Upper lobe of right lung (tissue), 1 donor: ENCODE data around the gene TAF4. TPM values are rescaled to one million over a fixed set of nuclear protein-coding genes. Genes with fewer than 3 reads are reported as not detected.

Experiments used
- ATAC-seq: fragments of 200-7000 bp; cut with Tn5 transposase; one replicate; pipeline ENCODE4 v1.9.1; 2020; ENCODE audit warnings: mild to moderate bottlenecking, moderate library complexity
- DNase-seq: peaks from one replicate; pipeline ENCODE4 v3.0.0-alpha.2; 2020
- H3K27ac ChIP-seq: fragments of 200-600 bp; one replicate; pipeline ENCODE4 v1.8.0; 2022
- H3K27me3 ChIP-seq: fragments of 200-600 bp; one replicate; pipeline ENCODE4 v1.8.0; 2022; ENCODE audit warnings: mild to moderate bottlenecking
- H3K36me3 ChIP-seq: fragments of 200-600 bp; one replicate; pipeline ENCODE4 v1.8.0; 2022
- H3K4me1 ChIP-seq: fragments of 200-600 bp; one replicate; pipeline ENCODE4 v1.8.0; 2022
- H3K4me3 ChIP-seq: fragments of 200-600 bp; one replicate; pipeline ENCODE4 v1.8.0; 2022; ENCODE audit warnings: mild to moderate bottlenecking
- H3K9me3 ChIP-seq: fragments of 200-600 bp; one replicate; pipeline ENCODE4 v1.8.0; 2022
- intact Hi-C: fragments of 100-400 bp; cut with DNase I; formaldehyde crosslinking; loops from one replicate; pipeline ENCODE4 v1.11.0; 2022
- total RNA-seq: library from RNA; stranded (reverse); fragmentation: NEBNext Ultra II Directional; extraction: Animal tissue kit (Norgen Biotek cat#: 25700); gene quantifications from one replicate; pipeline ENCODE4 v1.2.1, GENCODE V29; 2021
- TF ChIP-seq, protein P1 (sequence below): fragments of 200-600 bp; IDR thresholded peaks from one replicate; pipeline ENCODE4 v1.8.0; 2022; ENCODE audit warnings: antibody characterized with exemption
- donor health status: DM: no; HTN: yes; CAD: no; lungs with severe emphysema.

TAF4 gene
- total RNA-seq, 1 donor from 2014 or later, result 19.6 TPM

DNA sequence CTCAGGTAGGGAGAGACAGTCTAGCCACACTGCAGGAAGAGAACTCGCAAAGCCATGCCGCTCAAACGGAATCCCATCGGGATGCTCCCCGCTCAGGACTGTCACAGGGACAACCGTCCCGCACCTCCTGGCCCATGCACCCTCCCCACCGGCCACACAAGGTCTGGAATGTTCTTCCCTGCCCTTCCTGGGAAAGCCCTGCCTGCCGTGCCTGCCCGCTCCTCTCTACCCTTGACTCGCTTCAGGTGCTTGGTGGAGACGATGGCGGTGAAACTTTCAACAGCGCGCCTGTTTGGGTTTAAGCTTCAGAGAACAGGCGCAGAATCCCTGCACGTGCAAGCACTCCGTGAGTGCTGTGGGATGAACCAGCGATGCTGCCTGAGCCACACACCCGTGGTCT lies 20.6 kb downstream of the TAF4 start:
- no peak for ATAC-seq
- intact Hi-C loops, result no loop called here
- DNase-seq, result no peak

DNA sequence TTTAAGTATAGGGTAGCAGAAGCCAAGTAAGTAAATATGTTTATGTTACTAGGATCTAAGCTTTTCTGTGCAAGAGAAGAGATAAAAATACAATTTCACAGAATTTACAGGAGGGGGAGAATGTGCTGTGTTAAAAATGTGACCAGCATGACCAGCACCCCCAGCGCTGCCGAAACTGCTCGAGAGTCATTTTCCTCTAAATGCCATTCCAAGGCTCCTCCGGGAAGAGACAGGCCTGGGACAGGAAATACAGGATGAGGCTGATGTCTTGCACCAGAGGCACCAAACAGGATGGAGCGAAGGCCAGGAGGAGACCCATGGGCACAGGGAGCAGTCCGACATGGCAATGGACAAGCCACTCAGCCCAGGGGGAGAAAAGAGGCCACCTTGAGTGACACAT lies 21.1 kb downstream of the TAF4 start:
- TF ChIP-seq, protein P1, sequence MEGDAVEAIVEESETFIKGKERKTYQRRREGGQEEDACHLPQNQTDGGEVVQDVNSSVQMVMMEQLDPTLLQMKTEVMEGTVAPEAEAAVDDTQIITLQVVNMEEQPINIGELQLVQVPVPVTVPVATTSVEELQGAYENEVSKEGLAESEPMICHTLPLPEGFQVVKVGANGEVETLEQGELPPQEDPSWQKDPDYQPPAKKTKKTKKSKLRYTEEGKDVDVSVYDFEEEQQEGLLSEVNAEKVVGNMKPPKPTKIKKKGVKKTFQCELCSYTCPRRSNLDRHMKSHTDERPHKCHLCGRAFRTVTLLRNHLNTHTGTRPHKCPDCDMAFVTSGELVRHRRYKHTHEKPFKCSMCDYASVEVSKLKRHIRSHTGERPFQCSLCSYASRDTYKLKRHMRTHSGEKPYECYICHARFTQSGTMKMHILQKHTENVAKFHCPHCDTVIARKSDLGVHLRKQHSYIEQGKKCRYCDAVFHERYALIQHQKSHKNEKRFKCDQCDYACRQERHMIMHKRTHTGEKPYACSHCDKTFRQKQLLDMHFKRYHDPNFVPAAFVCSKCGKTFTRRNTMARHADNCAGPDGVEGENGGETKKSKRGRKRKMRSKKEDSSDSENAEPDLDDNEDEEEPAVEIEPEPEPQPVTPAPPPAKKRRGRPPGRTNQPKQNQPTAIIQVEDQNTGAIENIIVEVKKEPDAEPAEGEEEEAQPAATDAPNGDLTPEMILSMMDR, result no peak
- H3K9me3 ChIP-seq, result no peaks in the 10 kb centered on the region
- DNase-seq, result no peak
- H3K4me1 ChIP-seq, result peaks cover 7% of the 10 kb centered on the region
- H3K36me3 ChIP-seq, result no peaks in the 10 kb centered on the region
- no peaks in the 10 kb centered on the region for H3K27me3 ChIP-seq
- intact Hi-C loops, result no loop called here
- H3K4me3 ChIP-seq, result no peak overlapping the region
- ATAC-seq, result no peak
- H3K27ac ChIP-seq, result no peak overlapping the region

More for the DNA sequence above, 20.6 kb downstream of the TAF4 start:
- no peaks in the 10 kb centered on the region for H3K36me3 ChIP-seq
- no peak overlapping the region for H3K4me3 ChIP-seq
- H3K27me3 ChIP-seq, result no peaks in the 10 kb centered on the region
- H3K4me1 ChIP-seq, result peaks cover 7% of the 10 kb centered on the region
- H3K27ac ChIP-seq, result no peak overlapping the region
- H3K9me3 ChIP-seq, result no peaks in the 10 kb centered on the region
- TF ChIP-seq, protein P1, result no peak

DNA sequence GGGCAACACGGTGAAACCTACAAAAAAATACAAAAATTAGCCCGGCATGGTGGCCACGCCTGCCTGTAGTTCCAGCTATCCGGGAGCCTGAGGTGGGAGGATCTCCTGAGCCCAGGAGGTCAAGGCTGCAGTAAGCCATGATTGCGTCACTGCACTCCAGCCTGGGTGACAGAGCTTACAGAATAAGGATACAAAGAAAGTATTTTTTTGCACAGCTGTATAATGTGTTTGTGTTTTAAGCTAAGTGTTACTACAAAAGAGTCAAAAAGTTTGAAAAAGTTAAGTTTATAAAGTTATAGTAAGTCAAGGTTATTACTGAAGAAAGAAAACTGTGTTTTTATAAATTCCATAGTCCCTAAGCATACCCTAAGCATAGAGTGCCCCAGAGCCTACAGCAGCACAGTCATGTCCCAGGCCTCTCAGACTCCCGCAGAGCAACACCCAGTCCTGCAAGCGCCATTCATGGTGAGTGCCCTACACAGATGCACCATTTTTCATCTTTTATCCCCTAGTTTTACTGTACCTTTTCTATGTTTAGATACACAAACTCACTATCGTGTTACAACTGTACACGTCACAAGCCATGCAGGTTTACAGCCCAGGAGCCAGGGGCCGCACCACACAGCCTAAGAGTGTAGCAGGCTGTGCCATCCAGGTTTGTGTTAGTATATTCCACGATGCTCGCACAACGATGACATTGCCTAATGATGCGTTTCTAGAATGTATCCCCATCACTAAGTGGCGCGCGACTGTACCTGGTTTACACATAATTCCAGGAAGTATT lies 22.4 kb downstream of the TAF4 start:
- Histone ChIP-seq H3K36me3 (no peaks in the 10 kb centered on the region), H3K4me3 (no peak overlapping the region), H3K27ac (no peak overlapping the region), H3K27me3 (no peaks in the 10 kb centered on the region), H3K9me3 (no peaks in the 10 kb centered on the region), H3K4me1 (peaks cover 7% of the 10 kb centered on the region)
- DNase-seq (no peak), ATAC-seq (peak; percentile 52)
- intact Hi-C loops, result no loop called here
- TF ChIP-seq, protein P1, result no peak

DNA sequence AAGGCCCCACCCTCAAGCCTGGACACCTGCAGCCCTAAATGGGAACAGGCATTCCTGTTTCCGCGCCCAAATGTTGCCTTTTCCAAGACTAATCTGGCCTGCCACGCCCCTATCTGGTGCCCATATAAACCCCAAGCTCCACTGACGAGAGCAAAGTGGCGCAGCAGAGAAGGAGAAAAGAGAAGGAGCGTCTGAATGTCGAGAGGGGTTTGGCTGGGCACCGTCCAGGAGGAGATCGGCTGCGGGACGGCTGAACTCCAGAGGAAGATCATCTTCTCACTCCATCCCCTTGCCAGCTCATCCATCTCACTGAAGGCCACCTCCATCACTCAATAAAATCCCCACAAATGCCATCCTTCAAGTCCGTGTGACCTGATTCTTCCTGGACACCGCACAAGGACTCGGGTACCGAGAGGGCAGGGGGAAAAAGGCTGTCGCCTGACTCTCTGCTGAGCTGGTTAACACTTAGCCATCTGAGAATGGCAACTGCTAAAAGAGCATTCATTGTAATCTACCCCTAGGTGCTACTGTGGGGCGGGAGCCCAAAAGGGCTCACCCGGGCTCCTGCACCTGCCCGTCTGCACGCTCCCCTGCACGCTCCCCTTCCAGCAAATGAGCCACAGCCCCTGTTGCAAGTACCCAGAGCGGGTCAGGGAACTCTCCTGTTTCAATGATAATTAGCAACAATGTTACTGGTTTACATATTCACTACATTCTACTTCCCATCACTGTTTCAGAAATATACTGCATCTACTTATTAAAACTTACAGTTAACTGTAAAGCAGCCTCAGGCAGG lies 23.5 kb downstream of the TAF4 start:
- no peak overlapping the region for H3K4me3 ChIP-seq
- H3K27ac ChIP-seq, result no peak overlapping the region
- TF ChIP-seq, protein P1, result no peak
- ATAC-seq (no peak), DNase-seq (no peak)
- H3K9me3 ChIP-seq, result no peaks in the 10 kb centered on the region
- H3K27me3 ChIP-seq, result no peaks in the 10 kb centered on the region
- intact Hi-C loops, result no loop called here
- H3K4me1 ChIP-seq, result peaks cover 7% of the 10 kb centered on the region
- H3K36me3 ChIP-seq, result no peaks in the 10 kb centered on the region

DNA sequence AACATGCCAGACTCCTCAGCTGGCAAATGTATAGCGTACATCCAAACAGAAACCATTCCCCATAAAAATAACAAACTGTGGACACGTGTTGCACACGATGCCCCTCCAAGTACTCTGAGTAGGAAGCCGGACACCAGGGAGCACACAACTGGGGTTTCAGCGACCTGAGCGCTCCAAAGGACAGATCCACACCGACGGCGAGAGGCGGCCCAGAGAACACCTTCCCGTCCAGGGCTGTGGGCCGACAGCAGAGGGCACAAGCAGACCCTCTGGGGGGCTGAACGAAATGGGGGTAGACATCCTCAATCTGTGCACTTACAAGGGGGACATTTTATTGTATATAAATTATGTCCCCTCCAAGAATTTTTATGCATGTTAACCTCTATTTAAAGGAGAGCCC lies 24.7 kb downstream of the TAF4 start:
- no peaks in the 10 kb centered on the region for H3K9me3 ChIP-seq
- H3K36me3 ChIP-seq, result no peaks in the 10 kb centered on the region
- peaks cover 7% of the 10 kb centered on the region for H3K4me1 ChIP-seq
- ATAC-seq (no peak), DNase-seq (no peak)
- TF ChIP-seq, protein P1, result no peak
- intact Hi-C loops, result no loop called here
- H3K4me3 ChIP-seq, result no peak overlapping the region
- H3K27ac ChIP-seq, result no peak overlapping the region
- no peaks in the 10 kb centered on the region for H3K27me3 ChIP-seq
